Endometrium (tissue), 2 donors: ENCODE results near the gene MTHFS.
"Not testable (repeated sequence)": the region's sequence is repeated elsewhere in the genome, so short reads cannot be mapped to it uniquely, and the experiment has no call there.

Experiments
- FAIRE-seq: peaks from 2 replicates; lab custom pipeline; 2012; peaks lifted over from hg19 to GRCh38; lab: Jason Lieb, UNC
- donor health status: control.
- donor health status: control.

MTHFS gene

GRCh38 chr15:79915776-79916501 is 19.1 kb upstream of the MTHFS start:
- FAIRE-seq: not testable (repeated sequence)

DNA sequence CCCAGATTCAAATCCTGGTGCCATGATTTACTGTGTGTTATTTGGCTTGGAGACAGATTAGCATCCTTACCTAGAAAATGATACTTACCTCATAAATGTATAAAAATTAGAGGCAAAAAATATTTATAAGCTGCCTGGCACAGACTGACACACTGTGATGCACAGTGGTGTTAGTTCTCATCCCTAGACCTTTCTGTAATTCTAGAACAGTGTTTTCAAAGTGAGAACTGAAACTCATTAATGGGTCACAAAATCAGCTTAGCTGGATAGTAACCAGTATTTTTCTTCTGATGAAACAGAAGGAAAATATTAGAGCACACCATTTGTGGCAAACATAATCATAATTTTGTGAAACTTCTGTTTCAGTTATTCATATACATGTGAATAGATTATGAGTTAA is 17.9 kb upstream of the MTHFS start:
- no peak for FAIRE-seq

DNA sequence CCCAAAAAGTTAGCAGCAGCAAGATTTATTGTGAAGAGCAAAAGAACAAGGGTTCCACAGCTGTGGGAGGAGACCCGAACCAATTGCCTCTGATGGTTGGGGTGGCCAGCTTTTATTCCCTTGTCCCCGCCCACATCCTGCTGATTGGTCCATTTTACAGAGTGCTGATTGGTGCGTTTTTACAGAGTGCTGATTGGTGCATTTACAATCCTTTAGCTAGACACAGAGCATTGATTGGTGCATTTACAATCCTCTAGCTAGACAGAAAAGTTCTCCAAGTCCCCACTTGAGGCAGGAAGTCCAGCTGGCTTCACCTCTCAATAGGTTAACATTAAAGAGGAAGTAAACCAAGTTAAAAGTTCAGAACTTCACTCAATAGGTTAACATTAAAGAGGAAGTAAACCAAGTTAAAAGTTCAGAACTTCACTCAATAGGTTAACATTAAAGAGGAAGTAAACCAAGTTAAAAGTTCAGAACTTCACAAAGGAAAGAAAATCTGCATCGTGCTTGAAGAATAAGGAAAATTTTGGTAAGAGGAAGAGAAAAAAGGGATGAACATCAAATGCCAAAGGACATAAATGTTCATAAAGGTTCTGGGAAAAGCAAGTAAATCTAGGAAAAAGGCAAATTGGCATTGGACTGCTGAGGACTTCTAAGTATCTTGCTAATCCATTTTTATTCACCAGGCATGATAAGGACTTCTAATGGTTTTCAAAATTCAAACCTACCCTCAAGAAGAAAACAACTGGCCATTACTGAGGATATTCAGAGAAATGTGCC is 12.9 kb upstream of the MTHFS start:
- not testable (repeated sequence) for FAIRE-seq

DNA sequence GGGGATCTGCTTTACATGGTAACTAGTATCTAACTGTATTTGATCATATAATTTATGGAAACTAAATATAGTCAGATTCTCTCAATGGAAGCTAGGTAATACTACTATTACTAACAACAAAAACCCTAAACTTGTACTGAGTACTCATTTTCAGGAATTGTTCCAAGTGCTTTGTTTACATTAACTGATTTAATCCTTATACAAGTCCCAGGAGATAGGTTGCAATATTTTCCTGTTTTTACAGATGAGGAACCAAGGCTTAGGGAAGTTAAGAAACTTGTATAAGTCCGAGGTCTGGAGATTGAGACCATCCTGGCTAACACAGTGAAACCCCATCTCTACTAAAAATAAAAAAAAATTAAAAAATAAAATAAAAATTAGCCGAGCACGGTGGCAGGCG is 7.5 kb upstream of the MTHFS start:
- no peak for FAIRE-seq

- FAIRE-seq: no peak
Measured at GRCh38 chr15:79903626-79904025, 6.8 kb upstream of the MTHFS start.

DNA sequence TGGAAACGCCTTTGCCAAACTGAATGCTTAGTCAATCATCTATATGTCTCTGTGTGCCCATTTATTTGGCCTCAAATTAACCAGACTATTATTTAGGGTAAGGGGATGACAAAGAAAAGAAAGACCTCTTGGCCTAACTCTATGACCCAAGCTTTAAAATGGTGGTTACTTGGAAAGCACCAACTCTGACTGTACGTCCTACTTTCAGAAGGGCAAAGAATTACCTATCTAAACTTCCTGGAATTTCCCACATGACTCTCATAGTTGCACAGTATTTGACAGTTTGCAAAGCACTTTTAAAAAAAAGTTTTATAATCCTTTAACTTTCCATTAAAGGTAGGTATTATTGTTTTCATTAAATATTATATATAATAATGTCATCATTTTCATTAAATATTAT is 6.3 kb upstream of the MTHFS start:
- no peak for FAIRE-seq

DNA sequence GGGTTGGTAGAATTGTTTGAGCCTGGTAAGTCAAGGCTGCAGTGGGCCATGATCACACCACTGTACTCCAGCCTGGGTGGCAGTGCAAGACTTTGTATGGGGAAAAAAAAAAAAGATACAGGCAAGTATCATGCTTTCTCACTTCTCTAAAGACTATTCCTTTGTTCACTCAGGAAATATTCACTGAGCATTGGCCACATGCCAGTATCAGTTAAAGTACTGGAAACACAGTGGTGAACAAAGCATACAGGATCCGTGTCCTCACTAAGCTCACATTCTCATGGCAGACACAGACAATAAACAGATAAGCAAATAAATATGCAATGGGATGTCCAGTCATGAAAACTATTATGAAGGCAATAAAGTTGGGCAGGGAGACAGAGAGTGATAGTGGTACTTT is 5.1 kb upstream of the MTHFS start:
- FAIRE-seq: no peak

DNA sequence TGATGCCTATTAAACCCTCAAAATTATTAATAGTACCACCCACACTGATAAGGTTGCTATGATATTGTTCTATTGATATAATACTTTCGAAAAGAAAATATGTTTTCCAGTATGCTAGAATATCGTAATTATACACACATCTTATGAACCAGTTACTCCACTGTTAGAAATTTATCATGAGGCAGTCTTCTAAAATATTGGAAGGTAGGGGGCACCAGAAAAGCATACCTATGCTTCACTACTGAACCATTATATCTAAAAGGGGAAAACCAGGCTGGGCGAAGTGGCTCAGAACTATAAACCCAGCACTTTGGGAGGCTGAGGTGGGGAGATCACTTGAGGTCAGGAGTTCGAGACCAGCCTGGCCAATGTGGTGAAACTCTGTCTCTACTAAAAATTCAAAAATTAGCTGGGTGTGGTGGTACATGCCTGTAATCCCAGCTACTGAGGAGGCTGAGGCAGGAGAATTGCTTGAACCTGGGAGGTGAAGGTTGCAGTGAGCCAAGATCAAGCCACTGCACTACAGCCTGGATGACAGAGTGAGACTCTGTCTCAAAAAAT is 4.1 kb upstream of the MTHFS start:
- FAIRE-seq: not testable (repeated sequence)

DNA sequence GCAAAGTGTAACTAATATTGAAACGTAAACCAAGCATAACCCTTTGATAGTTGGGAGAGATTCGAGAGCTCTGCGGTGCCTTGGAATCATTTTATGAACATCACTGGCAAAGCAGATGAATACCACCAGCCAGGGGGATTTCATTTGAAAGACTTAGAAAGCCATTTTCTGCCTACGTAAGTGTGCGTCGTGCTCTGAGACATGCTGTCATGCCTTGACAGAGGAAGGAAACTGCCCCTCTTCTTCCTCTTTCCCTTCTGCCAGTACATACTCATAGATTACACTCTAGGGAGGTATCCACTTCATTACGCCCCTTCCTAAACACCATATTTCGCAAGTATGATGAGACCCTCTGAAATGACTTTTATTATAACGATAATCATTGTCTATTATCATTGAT is 3.3 kb upstream of the MTHFS start:
- no peak for FAIRE-seq

- FAIRE-seq: not testable (repeated sequence)
Measured at GRCh38 chr15:79898786-79899185, 2.0 kb upstream of the MTHFS start.

GRCh38 chr15:79898369-79898768 is 1.6 kb upstream of the MTHFS start:
- FAIRE-seq: no peak

- FAIRE-seq: no peak
Measured at GRCh38 chr15:79897701-79898113, 893 bp upstream of the MTHFS start.

GRCh38 chr15:79897380-79897678 is 515 bp upstream of the MTHFS start:
- FAIRE-seq: no peak

- FAIRE-seq: no peak
Measured at GRCh38 chr15:79896131-79896633, 632 bp downstream of the MTHFS start.

DNA sequence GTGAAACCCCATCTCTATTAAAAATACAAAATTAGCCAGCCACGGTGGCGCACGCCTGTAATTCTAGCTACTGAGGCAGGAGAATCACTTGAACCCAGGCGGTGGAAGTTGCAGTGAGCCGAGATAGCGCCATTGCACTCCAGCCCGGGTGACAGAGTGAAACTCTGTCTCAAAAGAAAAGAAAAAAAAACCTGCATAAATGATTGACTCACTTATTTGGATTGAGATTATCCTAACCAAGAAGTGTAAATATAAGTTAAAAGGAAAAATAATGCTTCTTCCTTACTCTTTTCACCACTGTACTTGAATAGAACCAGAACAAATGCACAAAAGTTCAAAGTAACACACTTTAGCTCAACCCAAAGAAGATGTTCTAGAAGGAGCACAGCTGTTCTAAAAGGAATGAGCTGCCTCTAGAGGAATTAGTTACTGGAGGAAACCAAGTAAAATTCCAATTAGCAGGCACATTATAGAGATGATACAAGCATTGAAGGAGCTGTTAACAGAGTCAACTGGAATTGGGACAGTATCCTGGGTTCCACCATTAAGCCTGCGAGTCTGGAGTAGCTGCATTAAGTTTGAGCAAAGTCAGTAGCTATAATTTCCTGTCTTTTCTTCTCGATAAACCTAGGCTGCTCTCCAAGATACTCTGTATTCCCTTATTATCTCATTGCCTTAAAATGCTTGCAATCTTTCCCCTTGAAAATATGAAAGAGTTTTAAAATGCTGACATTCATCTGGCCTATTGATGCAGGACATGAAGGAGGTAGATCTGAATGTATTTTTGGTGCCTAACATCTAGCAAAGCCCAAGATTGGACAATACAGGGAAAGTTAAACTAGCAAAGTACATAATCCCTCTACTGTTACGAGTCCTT is 9.5 kb downstream of the MTHFS start:
- no peak for FAIRE-seq

DNA sequence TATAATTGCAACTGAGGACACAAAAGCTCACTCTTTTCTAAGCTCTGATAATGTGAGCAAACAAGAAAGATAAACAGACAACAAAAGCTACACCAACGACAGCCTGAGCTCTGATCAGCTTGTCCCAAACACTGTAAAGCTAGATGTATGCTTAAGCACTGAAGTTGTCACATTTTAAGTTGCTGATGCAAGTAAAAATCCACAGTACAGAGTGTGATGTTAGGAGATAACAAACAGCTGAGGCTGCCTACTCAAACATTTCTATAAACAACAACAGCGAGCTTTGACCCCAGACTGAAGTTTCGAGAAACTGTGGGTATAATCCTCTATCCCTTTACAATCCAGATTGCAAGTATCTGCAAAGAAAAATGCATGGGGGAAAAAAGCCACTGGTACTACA is 10.7 kb downstream of the MTHFS start:
- FAIRE-seq: no peak

DNA sequence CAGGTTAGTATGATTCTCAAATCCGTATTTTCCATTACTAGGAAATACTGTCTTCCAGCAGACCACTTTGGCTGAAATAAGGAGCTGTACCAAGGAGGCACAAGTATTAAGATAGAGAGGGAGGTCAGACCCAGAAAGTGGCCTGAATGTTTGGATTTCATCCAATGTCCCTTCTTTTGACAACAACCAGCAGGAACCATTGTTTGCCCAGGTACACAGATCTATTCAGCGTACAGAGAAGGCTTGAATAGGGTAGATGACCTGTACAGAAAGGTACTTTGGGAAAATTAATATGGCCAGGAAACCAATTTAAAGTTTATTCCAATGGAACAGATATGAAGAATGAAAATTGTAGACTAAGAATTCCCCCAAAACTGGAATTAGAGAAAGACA is 12.6 kb downstream of the MTHFS start:
- no peak for FAIRE-seq

DNA sequence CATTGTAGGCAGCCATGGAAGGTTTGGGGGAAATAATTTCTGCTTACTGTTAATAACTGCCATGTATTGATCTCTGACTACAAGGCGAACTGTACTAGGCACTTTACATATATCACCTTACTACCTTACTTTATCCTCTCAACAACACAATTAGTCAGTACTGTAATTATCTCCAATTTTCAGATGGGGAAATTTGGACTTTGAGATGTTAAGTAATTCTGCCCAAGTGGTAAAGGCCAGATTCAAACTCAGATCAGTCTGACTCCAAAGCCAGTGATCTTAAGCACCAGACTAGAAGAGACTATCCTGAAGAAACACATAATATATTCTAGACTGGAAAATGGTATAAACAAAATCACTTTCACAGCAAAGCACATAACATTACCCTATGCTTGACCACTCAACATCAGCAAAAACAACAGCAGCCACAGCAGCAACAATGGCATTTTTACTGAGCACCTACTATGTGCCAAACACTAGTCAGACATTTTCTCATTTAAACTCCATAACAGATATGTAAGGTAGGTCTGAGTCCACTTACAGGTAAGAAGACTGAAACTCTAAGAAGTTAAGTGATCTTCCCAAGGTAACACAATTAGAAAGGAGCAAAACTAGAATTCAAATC is 13.1 kb downstream of the MTHFS start:
- FAIRE-seq: no peak

DNA sequence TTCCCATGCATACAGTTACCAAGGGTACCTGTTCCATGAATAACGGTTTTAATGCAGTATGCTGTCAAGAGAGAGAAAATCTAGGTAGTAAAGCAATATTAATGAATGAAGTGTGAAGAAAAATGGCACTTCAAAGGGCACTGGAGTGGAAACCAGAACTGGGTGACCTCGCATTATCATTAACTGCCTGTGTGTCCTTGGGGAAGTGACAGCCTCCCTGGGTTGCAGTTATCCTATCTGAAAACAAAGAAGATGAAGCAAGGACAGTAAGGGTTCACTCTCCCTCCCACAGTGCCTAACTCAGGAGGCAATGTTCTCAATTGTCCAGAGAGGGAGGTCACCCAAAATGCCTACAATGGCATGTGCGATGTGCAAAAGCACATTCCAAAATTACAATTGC is 15.1 kb downstream of the MTHFS start:
- FAIRE-seq: no peak

- no peak for FAIRE-seq
Measured at GRCh38 chr15:79881254-79881653, 15.6 kb downstream of the MTHFS start.

DNA sequence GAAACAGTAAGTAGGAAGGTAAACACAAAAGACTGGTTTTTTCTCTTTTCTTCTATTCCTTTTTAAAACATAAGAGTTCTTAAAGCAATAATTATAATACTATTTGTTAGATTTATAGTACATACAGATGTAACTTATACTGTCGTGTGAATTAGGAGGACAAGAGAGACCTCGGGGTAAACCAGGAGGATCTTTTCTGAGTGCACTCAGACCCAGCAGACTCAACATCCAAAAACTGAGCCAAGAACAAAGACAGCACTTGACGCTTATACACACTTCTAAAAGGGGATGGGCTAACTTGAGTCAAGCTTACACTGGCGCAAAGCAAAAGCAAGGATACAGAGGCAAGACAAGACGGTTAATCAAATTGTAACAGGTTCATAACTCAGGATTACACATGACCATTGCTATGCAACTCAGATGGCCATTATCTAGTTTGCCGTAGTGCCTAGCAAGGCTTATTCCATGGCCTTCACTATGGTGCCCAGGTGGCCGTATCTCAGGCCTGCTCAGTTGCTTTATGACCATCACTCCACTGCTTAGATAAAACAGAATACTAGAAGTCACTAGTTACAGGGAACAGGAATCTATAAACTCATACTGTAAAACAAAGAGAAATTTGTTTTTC is 18.6 kb downstream of the MTHFS start:
- no peak for FAIRE-seq

- FAIRE-seq: no peak
Measured at GRCh38 chr15:79875213-79875612, 21.6 kb downstream of the MTHFS start.
